Stomach (tissue), 9 donors: ENCODE data around the gene ATXN1. TPM values are rescaled to one million over a fixed set of nuclear protein-coding genes. Genes with fewer than 3 reads are reported as not detected.

Experiments
- DNase-seq, 2 donors: peaks; one replicate each; pipeline versions ENCODE4 v3.0.0 to v3.0.0-alpha.2; 2013 to 2019
- H3K27ac ChIP-seq, 5 donors: fragments of 200-600 bp in 4 of 5; sonication (generic) in 4 of 5; one replicate each; pipeline ENCODE4 v1.5.1; 2013 to 2019; ENCODE audit warnings: mild to moderate bottlenecking in 1 of 5, moderate library complexity in 1 of 5
- H3K27me3 ChIP-seq, 3 donors: fragments of 200-600 bp; sonication (generic); one replicate each; pipeline ENCODE4 v1.5.1; 2017 to 2019; ENCODE audit warnings: mixed run types in 1 of 3
- H3K36me3 ChIP-seq, 4 donors: fragments of 200-600 bp; sonication (generic); 1 replicate in 3 of 4; 2 replicates in 1 of 4; pipeline ENCODE4 v1.5.1; 2016 to 2019
- H3K4me1 ChIP-seq, 4 donors: fragments of 200-600 bp; sonication (generic); one replicate each; pipeline ENCODE4 v1.5.1; 2016 to 2019
- H3K4me3 ChIP-seq, 4 donors: fragments of 200-600 bp; sonication (generic) in 3 of 4; one replicate each; pipeline ENCODE4 v1.5.1; 2016 to 2019; ENCODE audit warnings: mild to moderate bottlenecking in 1 of 4
- H3K9me3 ChIP-seq, 4 donors: fragments of 200-600 bp; sonication (generic); one replicate each; pipeline ENCODE4 v1.5.1; 2016 to 2019
- EP300 ChIP-seq: sonication (generic); formaldehyde crosslinking; IDR thresholded peaks from one replicate; pipeline ENCODE4 v1.6.1; 2017; ENCODE audit warnings: antibody characterized with exemption
- POLR2A ChIP-seq, 4 donors: fragments of 450-650 bp; IDR thresholded peaks; one replicate each; pipeline ENCODE4 v1.6.1; 2016; ENCODE audit warnings: antibody characterized with exemption in 4 of 4, control low read depth in 2 of 4, mild to moderate bottlenecking in 1 of 4, moderate library complexity in 1 of 4
- POLR2AphosphoS5 ChIP-seq, 3 donors: sonication (generic); formaldehyde crosslinking; IDR thresholded peaks; one replicate each; pipeline ENCODE4 v1.6.1; 2016; ENCODE audit warnings: antibody characterized with exemption in 3 of 3
- WGBS, 5 donors: extraction: QIAGEN DNeasy Blood & Tissue Kit in 3 of 5; methylation state at CpG; one replicate each; pipeline versions ENCODE4 v1.1.5 to v1.1.7; 2013 to 2018; 5-methylcytosine and 5-hydroxymethylcytosine counted together
- intact Hi-C: fragments of 100-400 bp; cut with DNase I; formaldehyde crosslinking; loops from one replicate; pipeline ENCODE4 v1.15.1; 2023; ENCODE audit warnings: low total_unique reads
- polyA plus RNA-seq, 3 donors: library from polyadenylated mRNA; stranded (reverse); fragments of 200-250 nt; gene quantifications; one replicate each; pipeline ENCODE4 v1.2.3, GENCODE V29; 2013
- total RNA-seq, 5 donors: library from RNA; depleted of rRNA; stranded (reverse); fragments of >200 nt; gene quantifications; one replicate each; pipeline versions ENCODE4 v1.1.0 to v1.2.3, GENCODE V29; 2014 to 2016
- TF ChIP-seq, protein P1 (sequence below), 7 experiments: fragments of 450-650 bp in 4 of 7; fragments of 200-600 bp in 3 of 7; sonication (generic) in 3 of 7; IDR thresholded peaks; one replicate each; pipeline ENCODE4 v1.5.1; 2016 to 2019; ENCODE audit warnings: antibody characterized with exemption in 7 of 7, control low read depth in 2 of 7, mild to moderate bottlenecking in 1 of 7
- donor health status: healthy with polysubstance abuse.
- donor health status: Bipolar disorder and iron deficiency.
- donor health status: healthy.

ATXN1 gene
- total and polyA plus RNA-seq, 8 donors: 5.2 to 106 (median 39.0) TPM

DNA sequence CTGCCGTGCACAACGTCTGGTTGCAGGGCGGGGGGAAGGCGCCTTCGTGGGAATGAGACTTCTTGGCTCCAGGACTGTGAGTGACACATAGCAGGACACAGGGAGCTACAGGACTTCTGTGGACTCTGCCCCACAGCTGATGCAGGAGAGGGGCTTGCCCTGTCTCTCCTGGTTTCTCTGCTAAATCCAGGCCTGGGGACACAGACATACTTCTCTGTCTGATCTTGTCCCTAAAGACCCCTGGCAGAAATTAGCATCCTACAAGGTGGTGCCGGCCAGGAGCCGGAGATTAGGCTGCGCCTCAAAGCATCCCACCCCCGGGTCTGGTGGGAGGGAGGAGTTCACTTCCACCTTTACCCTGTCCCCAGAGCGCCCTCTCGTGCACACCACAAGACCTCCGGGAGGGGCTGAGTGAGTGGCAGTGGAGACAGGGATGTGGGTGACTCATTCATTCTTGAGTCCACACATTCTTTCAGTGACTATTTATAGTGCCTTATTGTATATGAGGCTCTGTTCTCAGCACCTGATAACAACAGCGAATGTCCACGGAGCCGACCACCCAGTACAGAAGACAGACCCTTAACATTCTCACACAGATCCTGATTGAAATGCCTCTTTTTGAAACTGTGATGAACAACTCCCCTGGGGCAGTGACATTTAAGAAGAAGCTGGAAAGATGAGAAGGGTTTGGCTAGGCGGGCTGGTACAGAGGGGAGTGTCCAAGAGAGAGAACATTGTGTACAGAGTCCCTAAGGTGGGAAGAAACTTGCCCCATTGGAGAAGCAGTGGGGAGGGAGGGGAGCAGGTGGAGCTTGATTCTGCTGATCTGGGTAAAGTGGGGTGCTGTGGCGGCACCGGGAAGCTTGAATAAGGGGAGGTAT lies 483.9 kb downstream of the ATXN1 start:
- WGBS, 5 donors: 34 to 50% (median 38%) methylated on average over 18 of the region's 18 CpGs
- peak in 1 of 3 donors; percentile 17 for TF ChIP-seq POLR2AphosphoS5 (IDR thresholded peaks at IDR 0.05)
- TF ChIP-seq, protein P1, sequence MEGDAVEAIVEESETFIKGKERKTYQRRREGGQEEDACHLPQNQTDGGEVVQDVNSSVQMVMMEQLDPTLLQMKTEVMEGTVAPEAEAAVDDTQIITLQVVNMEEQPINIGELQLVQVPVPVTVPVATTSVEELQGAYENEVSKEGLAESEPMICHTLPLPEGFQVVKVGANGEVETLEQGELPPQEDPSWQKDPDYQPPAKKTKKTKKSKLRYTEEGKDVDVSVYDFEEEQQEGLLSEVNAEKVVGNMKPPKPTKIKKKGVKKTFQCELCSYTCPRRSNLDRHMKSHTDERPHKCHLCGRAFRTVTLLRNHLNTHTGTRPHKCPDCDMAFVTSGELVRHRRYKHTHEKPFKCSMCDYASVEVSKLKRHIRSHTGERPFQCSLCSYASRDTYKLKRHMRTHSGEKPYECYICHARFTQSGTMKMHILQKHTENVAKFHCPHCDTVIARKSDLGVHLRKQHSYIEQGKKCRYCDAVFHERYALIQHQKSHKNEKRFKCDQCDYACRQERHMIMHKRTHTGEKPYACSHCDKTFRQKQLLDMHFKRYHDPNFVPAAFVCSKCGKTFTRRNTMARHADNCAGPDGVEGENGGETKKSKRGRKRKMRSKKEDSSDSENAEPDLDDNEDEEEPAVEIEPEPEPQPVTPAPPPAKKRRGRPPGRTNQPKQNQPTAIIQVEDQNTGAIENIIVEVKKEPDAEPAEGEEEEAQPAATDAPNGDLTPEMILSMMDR (IDR thresholded peaks at IDR 0.05): peak in 2 of 7 experiments; percentile 14 to 32
- TF ChIP-seq POLR2A (IDR thresholded peaks at IDR 0.05): no peak
- no peaks in the 10 kb centered on the region for H3K27me3 ChIP-seq
- H3K36me3 ChIP-seq: peaks cover 0 to 40% (median 9%) of the 10 kb centered on the region in 4 donors
- DNase-seq: peak; percentile 73 to 91
- intact Hi-C loops: no loop called here
- H3K4me1 ChIP-seq: peaks cover 10 to 27% (median 19%) of the 10 kb centered on the region in 4 donors
- peak overlapping the region in 3 of 5 donors; percentile 32 to 56 (median 50) for H3K27ac ChIP-seq
- H3K4me3 ChIP-seq: no peak overlapping the region
- no peaks in the 10 kb centered on the region for H3K9me3 ChIP-seq

DNA sequence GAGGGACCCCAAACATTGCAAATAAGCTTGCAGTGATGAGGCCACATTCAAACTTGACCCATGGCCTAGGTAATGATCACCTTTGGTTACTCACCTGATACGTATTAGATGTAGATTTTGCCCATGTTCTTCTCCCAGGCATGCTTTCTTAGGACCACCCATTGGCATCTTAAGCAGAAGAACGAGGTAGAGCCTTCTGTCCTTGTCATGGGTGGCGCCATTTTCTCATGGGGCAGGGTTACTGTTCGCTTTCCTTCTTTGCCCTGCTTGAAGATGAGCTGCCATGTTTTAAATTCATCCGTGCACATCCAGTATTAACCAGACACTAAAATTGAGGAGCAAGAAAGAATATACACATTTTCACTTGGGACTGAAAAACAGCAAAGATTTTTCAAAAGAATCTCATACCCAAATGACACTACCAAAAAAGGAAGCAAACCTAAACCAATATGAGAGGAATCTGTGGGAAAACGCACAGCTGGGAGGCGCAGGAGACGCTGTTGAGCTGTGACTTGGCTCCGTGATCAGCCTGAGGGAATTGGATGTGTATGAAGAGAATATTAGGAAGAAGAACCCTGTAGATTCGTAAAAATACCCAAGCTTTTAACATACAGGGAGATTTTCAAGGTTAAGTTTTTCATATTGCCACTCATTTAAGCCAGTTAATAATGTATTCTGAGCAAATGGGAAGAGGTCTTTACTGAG lies 486.2 kb downstream of the ATXN1 start:
- Histone ChIP-seq H3K4me3 (no peak overlapping the region), H3K4me1 (peaks cover 10 to 28% (median 19%) of the 10 kb centered on the region in 4 donors), H3K27ac (no peak overlapping the region), H3K27me3 (no peaks in the 10 kb centered on the region), H3K36me3 (peaks cover 0 to 28% (median 9%) of the 10 kb centered on the region in 4 donors), H3K9me3 (no peaks in the 10 kb centered on the region)
- TF ChIP-seq POLR2AphosphoS5 (IDR thresholded peaks at IDR 0.05) (no peak), EP300 (no peak), POLR2A (IDR thresholded peaks at IDR 0.05) (no peak)
- TF ChIP-seq, protein P1 (IDR thresholded peaks at IDR 0.05): no peak
- WGBS, 5 donors: 88 to 94% (median 93%) methylated on average over 10 of the region's 10 CpGs
- DNase-seq: peak in 1 of 2 donors; percentile 53
- intact Hi-C loops: no loop called here

DNA sequence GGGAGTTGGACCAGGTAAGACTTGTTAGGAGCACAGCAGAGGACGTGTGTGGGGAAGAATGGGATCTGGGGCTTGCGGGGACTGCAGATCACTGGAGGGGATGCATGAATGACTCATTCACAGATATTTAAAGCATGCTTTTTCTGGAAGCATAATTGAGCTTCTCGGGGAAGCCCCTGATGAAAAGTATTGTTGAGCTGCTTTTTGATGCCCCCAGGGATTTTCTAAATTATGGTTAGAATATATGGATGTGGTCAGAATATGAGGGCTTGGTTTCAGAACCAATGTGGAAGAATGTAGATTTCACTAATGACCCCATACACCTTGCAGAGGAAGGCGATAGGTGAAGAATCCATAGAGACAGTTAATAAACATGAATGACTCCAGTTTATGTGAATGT lies 486.8 kb downstream of the ATXN1 start:
- H3K27me3 ChIP-seq: no peaks in the 10 kb centered on the region
- no peak overlapping the region for H3K4me3 ChIP-seq
- TF ChIP-seq POLR2A (IDR thresholded peaks at IDR 0.05): no peak
- no peak for TF ChIP-seq POLR2AphosphoS5 (IDR thresholded peaks at IDR 0.05)
- no peak for TF ChIP-seq EP300
- TF ChIP-seq, protein P1 (IDR thresholded peaks at IDR 0.05): no peak
- WGBS, 5 donors: 80 to 92% (median 87%) methylated on average over 4 of the region's 4 CpGs
- no peaks in the 10 kb centered on the region for H3K9me3 ChIP-seq
- intact Hi-C loops: no loop called here
- DNase-seq: no peak
- peaks cover 0 to 25% (median 9%) of the 10 kb centered on the region in 4 donors for H3K36me3 ChIP-seq
- peaks cover 10 to 28% (median 19%) of the 10 kb centered on the region in 4 donors for H3K4me1 ChIP-seq
- H3K27ac ChIP-seq: no peak overlapping the region

DNA sequence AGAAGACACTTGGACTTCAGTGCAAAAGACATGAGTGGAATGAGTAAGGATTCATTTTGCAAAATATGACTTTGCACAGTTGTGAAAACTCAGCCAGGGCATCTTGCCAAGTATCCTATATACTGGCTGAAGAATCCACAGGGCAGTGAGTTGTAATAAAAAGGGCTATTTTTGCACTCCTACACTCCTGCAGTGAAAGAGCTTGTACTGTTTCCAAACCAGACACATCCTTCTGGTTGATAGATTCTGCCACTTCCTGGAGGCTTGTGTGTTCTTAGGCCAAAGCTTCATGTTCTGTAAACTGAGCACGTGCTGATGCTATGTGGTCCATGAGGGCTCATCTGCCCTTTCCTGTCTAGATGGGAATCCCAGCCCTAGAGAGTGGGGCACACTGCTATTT lies 488.0 kb downstream of the ATXN1 start:
- peak in 1 of 2 donors; percentile 64 for DNase-seq
- no peak for TF ChIP-seq POLR2A (IDR thresholded peaks at IDR 0.05)
- 9 to 66% (median 50%) methylated on average over 1 of the region's 1 CpG for WGBS, 5 donors
- intact Hi-C loops: no loop called here
- Histone ChIP-seq H3K27ac (no peak overlapping the region), H3K27me3 (no peaks in the 10 kb centered on the region), H3K4me1 (peaks cover 10 to 28% (median 17%) of the 10 kb centered on the region in 4 donors), H3K36me3 (peaks cover 0 to 14% (median 0%) of the 10 kb centered on the region in 4 donors), H3K9me3 (no peaks in the 10 kb centered on the region), H3K4me3 (no peak overlapping the region)
